Measurements from ENCODE around the gene DLG2.

The DLG2 gene

GRCh38 chr11:84788220-84788619 is 838.9 kb downstream of the DLG2 start:
- TF ChIP-seq FOXP2 (optimal IDR thresholded peaks at IDR 0.05; ENCODE audit: borderline replicate concordance, extremely low read depth, extremely low read length, insufficient read depth) (no peak), POLR2AphosphoS5 (IDR thresholded peaks at IDR 0.05; ENCODE audit: low read depth, low read length) (no peak), TAF1 (IDR thresholded peaks at IDR 0.05; ENCODE audit: borderline replicate concordance, insufficient read depth, low read length) (no peak), SIN3A (IDR thresholded peaks at IDR 0.05; ENCODE audit: borderline replicate concordance, insufficient read depth, low read length) (no peak)
- TF ChIP-seq, protein P1, sequence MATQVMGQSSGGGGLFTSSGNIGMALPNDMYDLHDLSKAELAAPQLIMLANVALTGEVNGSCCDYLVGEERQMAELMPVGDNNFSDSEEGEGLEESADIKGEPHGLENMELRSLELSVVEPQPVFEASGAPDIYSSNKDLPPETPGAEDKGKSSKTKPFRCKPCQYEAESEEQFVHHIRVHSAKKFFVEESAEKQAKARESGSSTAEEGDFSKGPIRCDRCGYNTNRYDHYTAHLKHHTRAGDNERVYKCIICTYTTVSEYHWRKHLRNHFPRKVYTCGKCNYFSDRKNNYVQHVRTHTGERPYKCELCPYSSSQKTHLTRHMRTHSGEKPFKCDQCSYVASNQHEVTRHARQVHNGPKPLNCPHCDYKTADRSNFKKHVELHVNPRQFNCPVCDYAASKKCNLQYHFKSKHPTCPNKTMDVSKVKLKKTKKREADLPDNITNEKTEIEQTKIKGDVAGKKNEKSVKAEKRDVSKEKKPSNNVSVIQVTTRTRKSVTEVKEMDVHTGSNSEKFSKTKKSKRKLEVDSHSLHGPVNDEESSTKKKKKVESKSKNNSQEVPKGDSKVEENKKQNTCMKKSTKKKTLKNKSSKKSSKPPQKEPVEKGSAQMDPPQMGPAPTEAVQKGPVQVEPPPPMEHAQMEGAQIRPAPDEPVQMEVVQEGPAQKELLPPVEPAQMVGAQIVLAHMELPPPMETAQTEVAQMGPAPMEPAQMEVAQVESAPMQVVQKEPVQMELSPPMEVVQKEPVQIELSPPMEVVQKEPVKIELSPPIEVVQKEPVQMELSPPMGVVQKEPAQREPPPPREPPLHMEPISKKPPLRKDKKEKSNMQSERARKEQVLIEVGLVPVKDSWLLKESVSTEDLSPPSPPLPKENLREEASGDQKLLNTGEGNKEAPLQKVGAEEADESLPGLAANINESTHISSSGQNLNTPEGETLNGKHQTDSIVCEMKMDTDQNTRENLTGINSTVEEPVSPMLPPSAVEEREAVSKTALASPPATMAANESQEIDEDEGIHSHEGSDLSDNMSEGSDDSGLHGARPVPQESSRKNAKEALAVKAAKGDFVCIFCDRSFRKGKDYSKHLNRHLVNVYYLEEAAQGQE (IDR thresholded peaks at IDR 0.05; ENCODE audit: insufficient read depth in 1 of 2, low read depth in 2 of 2, low read length in 2 of 2) = no peak

DNA sequence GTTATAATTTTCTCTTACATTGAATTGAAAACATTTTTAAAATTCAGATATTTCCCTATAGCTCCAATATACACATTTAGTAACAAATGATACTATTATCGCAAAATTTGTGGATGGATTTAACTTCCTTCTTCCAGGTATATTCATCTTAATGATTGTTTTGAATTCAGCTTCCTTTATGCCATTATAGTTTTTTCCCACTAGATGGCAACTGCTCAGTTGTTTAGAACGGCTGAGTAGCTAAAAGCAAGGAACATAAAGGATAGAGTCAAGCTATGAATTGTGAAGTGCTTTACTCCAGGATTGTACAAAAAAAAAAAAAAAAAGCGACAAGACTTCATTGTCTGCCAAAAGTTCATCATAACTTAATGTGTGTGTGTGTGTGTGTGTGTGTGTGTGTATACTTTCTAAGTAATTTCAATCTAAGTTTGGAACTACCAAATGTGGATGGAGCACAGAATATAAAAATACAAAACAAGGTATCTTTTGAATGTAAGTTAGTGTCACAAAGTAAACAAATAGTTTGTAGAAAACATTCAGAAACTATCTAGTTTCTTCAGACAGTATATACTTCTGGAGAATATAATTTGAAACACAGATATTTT is 846.4 kb downstream of the DLG2 start:
- TF ChIP-seq, protein P1 (IDR thresholded peaks at IDR 0.05; ENCODE audit: insufficient read depth in 1 of 2, low read depth in 2 of 2, low read length in 2 of 2) = no peak
- no peak for TF ChIP-seq POLR2AphosphoS5 (IDR thresholded peaks at IDR 0.05; ENCODE audit: low read depth, low read length)
- no peak for TF ChIP-seq SIN3A (IDR thresholded peaks at IDR 0.05; ENCODE audit: borderline replicate concordance, insufficient read depth, low read length)
- no peak for TF ChIP-seq FOXP2 (optimal IDR thresholded peaks at IDR 0.05; ENCODE audit: borderline replicate concordance, extremely low read depth, extremely low read length, insufficient read depth)
- no peak for TF ChIP-seq TAF1 (IDR thresholded peaks at IDR 0.05; ENCODE audit: borderline replicate concordance, insufficient read depth, low read length)

DNA sequence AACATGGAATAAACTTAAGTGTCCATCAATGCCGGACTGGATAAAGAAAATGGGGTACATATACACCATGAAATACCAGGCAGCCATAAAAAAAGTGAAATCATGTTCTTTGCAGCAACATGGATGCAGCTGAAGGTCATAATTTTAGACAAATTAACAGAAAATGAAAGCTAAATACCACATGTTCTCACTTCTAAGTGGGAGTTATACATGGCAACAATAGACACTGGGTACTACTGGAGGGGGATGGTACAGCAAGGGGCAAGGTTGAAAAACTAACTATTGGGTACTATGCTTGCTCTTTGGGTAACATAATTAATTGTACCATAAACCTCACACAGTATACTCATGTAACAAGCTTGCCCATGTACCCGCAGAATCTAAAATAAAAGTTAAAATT is 851.6 kb downstream of the DLG2 start:
- TF ChIP-seq SIN3A (IDR thresholded peaks at IDR 0.05; ENCODE audit: borderline replicate concordance, insufficient read depth, low read length) = no peak

GRCh38 chr11:84763931-84764330 is 863.2 kb downstream of the DLG2 start:
- TF ChIP-seq, protein P1 (IDR thresholded peaks at IDR 0.05; ENCODE audit: insufficient read depth in 1 of 2, low read depth in 2 of 2, low read length in 2 of 2) = no peak
- TF ChIP-seq TAF1 (IDR thresholded peaks at IDR 0.05; ENCODE audit: borderline replicate concordance, insufficient read depth, low read length) = no peak
- no peak for TF ChIP-seq POLR2AphosphoS5 (IDR thresholded peaks at IDR 0.05; ENCODE audit: low read depth, low read length)

DNA sequence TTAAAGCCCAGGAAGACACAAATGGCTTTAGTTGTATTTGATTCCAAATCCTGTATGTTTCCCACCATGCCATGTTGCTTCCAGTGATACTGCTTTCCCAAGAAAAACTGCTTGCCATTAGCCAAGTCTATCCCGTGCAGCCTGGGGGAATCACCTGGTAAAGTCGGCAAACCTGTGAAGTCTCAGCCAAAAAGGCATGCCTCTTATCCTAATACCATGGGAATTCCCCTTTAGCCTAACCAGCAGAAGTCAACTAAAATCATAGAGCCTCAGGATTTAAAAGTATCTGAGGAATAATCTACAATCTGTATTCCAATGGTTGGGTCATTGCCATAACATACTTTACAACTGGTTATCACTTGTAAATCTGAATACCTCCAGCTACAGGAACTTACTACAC is 869.4 kb downstream of the DLG2 start:
- TF ChIP-seq, protein P1 (IDR thresholded peaks at IDR 0.05; ENCODE audit: insufficient read depth in 1 of 2, low read depth in 2 of 2, low read length in 2 of 2) = no peak
- TF ChIP-seq SIN3A (IDR thresholded peaks at IDR 0.05; ENCODE audit: borderline replicate concordance, insufficient read depth, low read length) (no peak), POLR2AphosphoS5 (IDR thresholded peaks at IDR 0.05; ENCODE audit: low read depth, low read length) (no peak), TAF1 (IDR thresholded peaks at IDR 0.05; ENCODE audit: borderline replicate concordance, insufficient read depth, low read length) (no peak)
